Effector CD8-positive, alpha-beta T cell (primary cell): ENCODE measurements around the gene ZFP36L1.

ENCODE experiments used
- DNase-seq: peaks from one replicate; lab custom pipeline; 2025; lab: John Stamatoyannopoulos, UW

ZFP36L1 gene

DNA sequence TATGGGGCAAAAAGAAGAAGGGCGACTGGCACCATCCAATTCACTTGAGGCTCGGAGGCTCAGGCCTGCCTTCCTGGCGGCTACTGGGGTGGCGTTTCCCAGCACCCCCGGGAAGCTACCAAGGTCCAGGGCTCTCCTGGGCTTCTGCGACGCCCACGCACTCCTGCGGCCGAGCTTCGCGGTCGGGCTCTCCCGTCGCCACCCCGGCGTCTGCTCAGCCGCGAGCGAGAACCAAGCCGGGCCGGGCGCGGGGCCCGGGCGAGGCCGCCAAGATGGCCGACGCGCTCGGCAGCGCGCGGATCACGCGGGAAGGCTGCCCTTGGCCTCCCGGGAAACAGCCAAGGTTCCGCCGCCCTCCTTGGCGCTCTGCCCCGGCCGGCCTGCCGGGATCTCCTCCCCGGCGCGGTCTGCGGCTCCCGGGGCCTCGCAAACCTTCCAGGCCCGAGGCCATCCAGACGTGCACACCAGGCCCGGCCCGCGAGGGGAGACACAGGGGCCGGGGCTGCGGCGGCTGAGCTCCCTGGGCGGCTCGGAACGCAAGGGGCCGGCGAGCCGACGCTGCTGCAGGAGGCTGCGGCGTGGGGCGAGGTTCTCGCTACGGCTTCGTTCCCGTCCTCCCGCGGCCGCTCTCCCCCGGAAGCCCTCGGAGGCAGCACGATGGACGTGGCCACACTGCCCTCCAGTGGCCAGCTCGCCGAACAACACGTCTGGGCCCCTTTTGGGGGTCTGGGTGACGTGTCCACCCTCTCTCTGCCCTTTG is 23.5 kb upstream of the ZFP36L1 start:
- DNase-seq: peak; percentile 89

DNA sequence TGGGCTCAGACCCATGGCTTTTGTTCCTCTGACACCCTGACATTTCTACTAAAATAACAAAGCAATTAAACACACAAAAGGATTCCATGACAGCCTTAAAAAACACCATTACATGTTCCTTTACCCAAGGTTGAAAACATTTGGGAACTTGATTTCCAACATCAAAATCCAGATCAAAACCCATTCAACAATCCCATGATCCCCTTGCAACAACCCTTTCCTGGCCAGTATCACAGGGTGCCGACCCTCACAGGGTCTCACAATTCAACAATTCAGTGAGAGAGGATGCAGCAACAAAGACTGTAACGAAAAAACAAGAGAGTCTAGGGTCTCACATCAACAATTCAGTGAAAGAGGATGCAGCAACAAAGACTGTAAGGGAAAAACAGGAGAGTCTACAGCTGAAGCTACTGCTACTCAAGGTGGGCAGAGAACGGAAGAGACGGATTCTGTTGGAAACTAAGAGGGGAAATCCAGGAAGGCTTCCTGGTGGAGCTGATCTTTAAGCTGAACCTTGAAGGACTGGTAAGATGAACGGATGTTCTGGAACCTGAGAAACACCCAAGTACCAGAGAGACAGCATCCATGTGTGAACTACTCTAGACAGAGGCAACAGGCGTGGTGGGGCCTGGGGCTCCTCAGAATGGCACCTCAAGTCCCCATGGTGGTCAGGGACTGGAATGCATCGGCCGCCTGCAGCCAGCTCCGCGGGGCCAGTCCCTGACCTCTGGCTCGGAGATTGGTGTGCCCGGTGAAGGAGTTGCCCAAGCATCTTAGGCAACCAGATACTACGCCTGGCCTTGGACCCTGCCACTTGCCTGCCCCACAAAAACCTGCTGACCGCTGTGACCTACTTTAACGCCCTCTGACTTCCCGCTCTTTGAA is 22.7 kb upstream of the ZFP36L1 start:
- no peak for DNase-seq

- DNase-seq: peak; percentile 26
Observed at GRCh38 chr14:68814539-68815297, 21.9 kb upstream of the ZFP36L1 start.

DNA sequence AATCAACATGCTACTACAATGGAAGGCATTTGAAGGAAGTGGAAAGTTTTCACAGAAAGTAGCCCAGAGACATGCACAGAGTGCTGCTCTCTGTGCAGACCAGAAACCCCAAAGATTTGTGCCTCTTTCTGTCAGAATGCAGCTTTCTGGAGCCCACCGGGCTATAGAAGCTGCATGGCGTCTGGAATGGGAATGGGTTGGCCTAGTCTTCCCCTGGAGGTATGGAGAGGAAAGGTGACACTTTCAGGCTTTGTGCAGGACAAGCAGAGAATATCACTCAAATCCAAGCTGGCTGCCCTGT is 21.3 kb upstream of the ZFP36L1 start:
- no peak for DNase-seq

GRCh38 chr14:68813318-68813838 is 20.5 kb upstream of the ZFP36L1 start:
- DNase-seq: no peak

DNA sequence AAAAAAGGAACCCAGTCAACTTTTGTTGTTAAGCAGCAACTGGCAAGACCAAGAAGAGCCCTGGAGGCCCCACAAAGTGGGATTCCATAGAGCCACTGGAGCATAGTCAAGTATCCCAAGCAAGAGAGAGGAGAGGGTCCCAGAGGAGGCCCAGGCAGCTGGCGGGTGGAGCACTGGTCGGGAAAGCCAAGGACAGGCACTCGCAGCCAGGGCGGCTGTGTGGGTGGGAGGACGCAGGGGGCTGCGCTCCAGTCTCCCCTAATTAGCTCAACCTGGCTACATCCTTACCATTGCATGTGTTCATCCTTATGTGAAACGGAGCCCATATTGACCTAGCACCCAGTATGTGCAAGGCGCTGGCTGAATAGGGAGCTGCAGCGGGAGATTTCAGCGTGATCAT is 18.3 kb upstream of the ZFP36L1 start:
- no peak for DNase-seq

DNA sequence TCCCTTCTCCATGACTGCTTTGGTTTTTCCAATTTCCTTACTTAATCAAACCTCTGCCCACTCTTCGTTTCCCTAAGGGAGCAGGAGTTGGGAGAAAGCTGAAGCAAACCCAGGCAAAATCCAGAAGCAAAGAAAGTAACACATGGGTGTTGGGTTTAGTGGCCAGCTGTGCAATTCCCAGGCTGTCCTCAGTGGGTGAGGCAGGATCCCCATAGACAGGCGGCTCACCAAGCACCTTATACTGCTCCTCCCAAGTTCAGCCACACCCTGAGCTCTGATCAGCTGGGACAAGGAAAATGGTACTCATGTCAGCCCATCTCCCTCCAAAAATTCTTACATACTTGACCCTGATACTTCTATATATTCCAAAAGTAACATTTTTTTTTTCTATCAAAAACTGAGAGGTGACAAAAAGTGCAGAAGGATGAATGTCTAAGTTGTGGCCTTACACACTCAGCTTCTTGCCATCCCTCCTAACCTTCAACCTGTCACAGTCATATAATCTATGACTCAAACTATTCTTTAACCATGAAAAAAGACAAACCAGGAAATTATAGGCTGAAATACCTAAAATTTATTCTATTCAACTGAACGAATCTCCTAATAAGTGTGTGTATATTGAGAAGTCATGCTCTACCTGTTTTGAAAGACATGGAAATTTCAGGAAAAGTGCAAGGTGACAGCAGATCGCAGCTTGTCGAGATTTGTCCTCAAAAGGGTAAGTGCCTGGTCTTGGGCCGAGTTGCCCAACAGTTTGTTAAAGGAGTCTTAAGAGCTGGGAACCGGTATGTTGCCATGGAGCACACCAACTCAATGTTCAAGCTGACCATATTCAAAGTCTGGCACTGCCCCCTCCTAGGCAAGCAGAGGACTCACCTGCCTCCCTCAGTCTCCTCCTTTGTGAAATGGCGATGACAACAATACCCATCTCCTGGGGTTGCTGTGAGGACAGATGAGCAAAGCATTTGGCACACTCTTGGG is 17.6 kb upstream of the ZFP36L1 start:
- no peak for DNase-seq

- DNase-seq: no peak
Observed at GRCh38 chr14:68809524-68809923, 16.7 kb upstream of the ZFP36L1 start.

DNA sequence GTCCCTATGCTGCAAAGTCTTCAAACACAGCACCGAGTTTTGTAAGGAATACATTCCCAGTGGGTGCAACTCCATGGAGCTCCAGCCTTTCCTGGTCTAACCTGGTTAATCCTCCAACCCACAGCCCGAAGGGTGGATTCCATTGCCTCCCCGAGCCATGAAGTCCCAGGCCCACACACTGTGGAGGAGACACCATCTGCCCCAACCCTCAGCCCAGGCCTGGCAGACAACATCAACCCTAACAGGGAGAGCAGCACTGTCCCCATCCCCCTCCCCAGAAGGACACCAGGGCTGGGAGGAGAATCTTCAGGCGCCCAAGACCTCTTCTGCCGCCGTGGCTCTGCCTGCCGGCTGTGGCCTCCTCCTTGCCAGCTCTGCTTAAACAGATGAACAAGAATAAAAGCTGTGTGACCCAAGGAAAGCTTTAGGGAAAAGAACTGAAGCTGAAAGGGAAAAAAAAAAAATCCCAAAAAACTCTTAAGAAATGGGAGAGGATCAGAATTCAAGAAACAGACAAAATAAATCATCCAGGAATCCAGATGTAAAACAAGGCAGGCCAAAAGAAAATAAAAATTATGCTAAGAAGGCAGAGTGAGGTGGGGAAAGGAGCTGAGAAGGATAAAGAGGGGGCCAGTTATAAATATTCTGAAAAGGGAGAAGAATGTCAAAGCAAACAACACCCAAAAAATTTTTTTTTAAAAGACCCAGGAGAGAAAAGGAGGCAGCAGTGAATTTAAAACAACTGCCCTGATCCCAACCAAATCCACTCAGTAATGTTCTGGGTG is 16.0 kb upstream of the ZFP36L1 start:
- DNase-seq: no peak

DNA sequence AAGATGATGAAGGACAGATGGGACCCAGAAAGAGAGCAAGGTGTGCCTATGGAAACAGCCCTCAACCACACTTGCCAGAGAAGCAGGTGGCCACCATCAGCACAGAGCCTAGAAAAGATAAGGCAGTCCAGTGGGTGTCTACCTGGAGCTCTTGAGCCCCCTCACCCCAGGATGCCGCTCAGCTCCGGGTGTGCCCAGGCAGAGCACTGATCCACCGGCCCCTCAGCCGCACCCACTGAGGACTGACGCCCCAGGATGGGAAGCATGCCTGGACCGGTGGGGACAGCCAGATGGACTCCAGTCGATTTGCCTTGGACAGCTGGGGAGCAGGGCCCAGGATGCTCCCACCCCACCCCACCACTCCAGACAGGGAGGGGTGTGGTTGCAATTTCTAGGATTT is 15.1 kb upstream of the ZFP36L1 start:
- no peak for DNase-seq

DNA sequence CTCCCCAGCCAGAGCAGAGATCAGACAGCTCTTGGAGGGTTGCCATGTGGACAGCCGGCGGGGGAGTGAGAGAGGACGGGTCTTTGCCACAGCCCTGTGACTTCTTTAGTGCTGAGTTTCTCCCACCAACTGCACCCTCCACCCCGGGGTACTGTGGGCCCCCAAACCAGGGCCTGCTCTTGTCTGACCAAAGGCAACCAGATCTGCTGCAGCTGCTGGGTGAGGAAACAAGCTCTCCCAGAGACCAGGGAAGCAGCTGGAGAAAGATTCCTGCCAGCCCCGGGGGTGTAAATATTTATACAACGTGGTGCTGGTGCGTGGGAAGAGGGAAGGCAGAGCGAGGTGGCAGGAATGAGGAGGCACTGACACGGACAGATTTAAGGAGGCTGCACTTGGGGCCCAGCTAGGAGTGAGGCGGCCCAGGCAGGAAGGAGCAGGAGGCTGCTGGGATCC is 14.3 kb upstream of the ZFP36L1 start:
- DNase-seq: no peak

DNA sequence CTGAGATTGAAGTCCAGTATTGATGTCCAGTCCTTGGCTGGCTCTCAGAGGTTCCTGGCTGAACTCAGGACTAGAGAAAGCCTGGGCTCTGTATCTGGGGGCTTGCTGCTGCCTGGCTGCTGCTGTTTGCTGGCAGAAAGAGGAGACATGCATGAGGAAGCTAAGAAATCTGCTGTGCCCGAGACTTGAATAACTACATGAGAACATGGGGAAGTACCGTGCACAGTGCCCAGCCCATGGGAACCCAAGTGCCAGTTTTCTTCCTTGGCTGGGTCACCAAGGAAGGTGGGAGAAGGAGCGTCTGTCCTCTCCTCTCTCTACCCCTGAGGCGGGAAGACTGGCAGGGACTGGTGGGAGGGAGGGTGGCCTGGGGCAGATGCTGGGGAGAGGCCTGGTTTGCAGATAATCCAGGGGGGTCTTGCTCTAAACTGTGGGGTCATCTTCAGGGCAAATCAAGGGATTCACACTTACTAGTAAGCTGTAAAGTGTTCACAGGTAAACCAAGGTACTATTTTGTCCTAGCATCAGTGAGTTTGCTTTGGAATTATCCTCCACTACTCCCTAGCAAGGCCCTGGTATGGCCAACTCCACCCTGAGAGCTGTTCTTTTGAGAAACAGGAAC is 13.8 kb upstream of the ZFP36L1 start:
- DNase-seq: no peak

GRCh38 chr14:68805414-68805813 is 12.5 kb upstream of the ZFP36L1 start:
- no peak for DNase-seq

DNA sequence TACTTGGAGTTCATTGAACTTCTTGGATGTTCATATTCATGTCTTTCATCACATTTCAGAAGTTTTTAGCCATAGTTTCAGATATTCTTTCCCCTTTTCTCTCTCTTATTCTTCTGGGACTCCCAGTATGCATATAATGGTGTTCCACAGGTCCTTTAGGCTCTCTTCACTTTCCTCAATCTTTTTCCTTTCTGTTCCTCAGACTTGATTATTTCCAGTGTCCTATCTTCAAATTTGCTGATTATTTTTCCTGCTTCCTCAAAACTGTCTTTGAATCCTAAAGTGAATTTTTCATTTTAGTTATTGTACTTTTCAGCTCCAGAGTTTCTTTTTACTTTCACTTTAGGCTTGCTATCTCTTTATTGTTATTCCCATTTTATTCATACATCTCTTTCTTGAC is 8.8 kb upstream of the ZFP36L1 start:
- no peak for DNase-seq

GRCh38 chr14:68800953-68801352 is 8.1 kb upstream of the ZFP36L1 start:
- DNase-seq: no peak

DNA sequence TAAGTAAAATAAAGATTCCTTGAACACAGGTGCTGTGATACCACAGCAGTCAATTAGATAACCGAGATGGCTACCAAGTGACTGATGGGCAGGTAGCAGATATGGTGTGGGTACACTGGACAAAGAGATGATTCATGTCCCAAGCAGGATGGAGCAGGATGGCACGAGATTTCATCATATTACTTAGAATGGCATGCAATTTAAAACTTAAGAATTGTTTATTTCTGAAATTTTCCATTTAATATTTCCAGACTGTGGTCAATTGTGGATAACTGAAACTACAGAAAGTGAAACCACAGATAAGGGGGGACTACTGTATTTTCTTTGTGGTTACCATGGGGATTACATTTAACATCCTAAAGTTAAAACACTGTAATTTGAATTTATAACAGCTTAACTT is 7.5 kb upstream of the ZFP36L1 start:
- no peak for DNase-seq

GRCh38 chr14:68798621-68799020 is 5.8 kb upstream of the ZFP36L1 start:
- no peak for DNase-seq

- no peak for DNase-seq
Observed at GRCh38 chr14:68797121-68797670, 4.3 kb upstream of the ZFP36L1 start.

DNA sequence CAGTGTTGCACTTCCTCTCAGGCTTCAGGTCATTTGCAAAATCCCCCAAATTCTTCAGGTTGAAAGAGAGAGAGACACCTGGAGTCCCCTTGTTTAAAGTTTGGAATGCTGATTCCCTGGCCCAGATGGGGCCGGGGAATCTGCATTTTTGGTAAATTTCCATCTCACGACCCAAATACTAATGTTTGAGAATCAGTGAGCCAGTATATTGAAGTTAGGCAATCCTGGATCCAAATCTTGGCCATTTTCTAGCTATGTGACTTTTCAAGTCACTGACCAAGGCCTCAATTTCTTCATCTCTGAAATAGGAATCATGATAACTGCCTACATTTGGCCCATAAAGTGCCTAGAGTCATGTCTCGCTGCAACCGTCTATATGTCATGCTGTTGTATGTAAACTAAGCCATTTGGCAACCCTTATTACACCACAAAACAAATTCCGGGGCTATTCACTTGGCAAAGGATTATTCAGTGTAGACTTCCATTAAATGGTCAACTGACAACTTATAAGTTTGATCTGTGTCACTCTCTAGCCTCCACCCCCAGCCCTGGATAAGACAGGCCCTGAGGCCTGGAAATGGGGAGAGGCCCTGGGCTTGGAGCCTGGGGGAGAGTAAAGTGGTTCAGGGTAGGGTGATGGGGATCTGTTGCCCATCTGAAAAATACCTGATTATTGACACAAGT is 3.7 kb upstream of the ZFP36L1 start:
- DNase-seq: no peak
